Natural killer cell treated with Interleukin-12 subunit alpha and Interleukin-12 subunit beta and Interleukin-15 and Interleukin-18, amount 100 ng/mL, for 72 hours (primary cell): ENCODE data around the gene FBXL17. TPM values are rescaled to one million over a fixed set of nuclear protein-coding genes. Genes with fewer than 3 reads are reported as not detected.

Experiments
- ATAC-seq, 2 donors: fragments of 150-1000 bp; cut with Tn5 transposase in 1 of 2; sonication (Bioruptor Pico), chemical (Tn5 transposase) in 1 of 2; 2 replicates each; pipeline ENCODE4 v1.10.0; 2021
- DNase-seq: peaks from one replicate; pipeline ENCODE4 v3.0.0; 2022; ENCODE audit warnings: low spot score
- H3K27ac Mint-ChIP-seq, 2 donors: 1 replicate in 1 of 2; 2 replicates in 1 of 2; pipeline ENCODE4 v1.8.0; 2022; ENCODE audit warnings: mixed read lengths in 2 of 2, mild to moderate bottlenecking in 1 of 2, moderate library complexity in 1 of 2
- H3K27me3 Mint-ChIP-seq, 2 donors: 1 replicate in 1 of 2; 2 replicates in 1 of 2; pipeline ENCODE4 v1.8.0; 2022; ENCODE audit warnings: mixed read lengths in 2 of 2
- H3K36me3 Mint-ChIP-seq: one replicate; pipeline ENCODE4 v1.8.0; 2022; ENCODE audit warnings: mixed read lengths
- H3K4me1 Mint-ChIP-seq, 2 donors: 1 replicate in 1 of 2; 2 replicates in 1 of 2; pipeline ENCODE4 v1.8.0; 2022; ENCODE audit warnings: low read depth in 2 of 2, mixed read lengths in 2 of 2, mild to moderate bottlenecking in 1 of 2
- H3K4me3 Mint-ChIP-seq: one replicate; pipeline ENCODE4 v1.8.0; 2022; ENCODE audit warnings: mixed read lengths
- H3K9me3 Mint-ChIP-seq: 2 replicates; pipeline ENCODE4 v1.8.0; 2022; ENCODE audit warnings: mixed read lengths
- total RNA-seq, 2 donors: library from RNA; stranded (reverse); gene quantifications; one replicate each; pipeline ENCODE4 v1.2.3, GENCODE V29; 2022

The FBXL17 gene
- total RNA-seq, 2 donors from 2014 or later, result 11.5 to 14.1 TPM

GRCh38 chr5:107809201-107810034, 572.5 kb downstream of the FBXL17 start:
- Mint-ChIP-seq H3K27ac (no peak overlapping the region), H3K4me1 (no peaks in the 10 kb centered on the region), H3K27me3 (no peaks in the 10 kb centered on the region), H3K4me3 (no peak overlapping the region), H3K9me3 (no peaks in the 10 kb centered on the region), H3K36me3 (no peaks in the 10 kb centered on the region)
- ATAC-seq (no peak), DNase-seq (no peak)
